Endothelial cell of umbilical vein (primary cell): ENCODE data around the gene LIN7C. TPM values are rescaled to one million over a fixed set of nuclear protein-coding genes. Genes with fewer than 3 reads are reported as not detected.

Source experiments
- BruUV-seq: library from RNA; stranded (reverse); fragments of 400-500 nt; replicated peaks from 2 replicates; lab custom pipeline; 2021; lab: Mats Ljungman, UMichigan
- CTCF ChIA-PET: fragments of 300-600, 350-600 bp; sonication (Branson Sonifier 250); formaldehyde crosslinking; loops from one replicate; lab custom pipeline; 2021; ENCODE audit warnings: antibody characterized with exemption, inconsistent platforms; lab: Charles Lee
- POLR2A ChIA-PET: fragments of 300-600, 350-600 bp; sonication (Branson Sonifier 250); formaldehyde crosslinking; loops from one replicate; lab custom pipeline; 2021; ENCODE audit warnings: antibody characterized with exemption, inconsistent platforms; lab: Charles Lee
- DNase-seq: peaks from one replicate; pipeline ENCODE4 v3.0.0-alpha.2; 2011; ENCODE audit warnings: low read depth, low spot score
- FAIRE-seq: peaks from 2 replicates; lab custom pipeline; 2011; peaks lifted over from hg19 to GRCh38; lab: Jason Lieb, UNC
- H2AFZ ChIP-seq: 2 replicates; pipeline ENCODE4 v1.6.0; 2012; ENCODE audit warnings: low read depth, low read length, control low read depth, inconsistent platforms
- H3K27ac ChIP-seq: 2 replicates; pipeline ENCODE4 v1.5.1; 2011; ENCODE audit warnings: low read depth, mild to moderate bottlenecking, control low read depth, low read length, moderate library complexity; ENCODE audit not compliant: insufficient read depth
- H3K27me3 ChIP-seq, 2 experiments: 2 replicates each; pipeline versions ENCODE4 v1.6.0 to v1.6.1; 2011; ENCODE audit warnings: low read length in 2 of 2, mixed read lengths in 1 of 2; ENCODE audit not compliant: control insufficient read depth in 2 of 2, insufficient read depth in 2 of 2
- H3K36me3 ChIP-seq, 2 experiments: 2 replicates in 1 of 2; 3 replicates in 1 of 2; pipeline ENCODE4 v1.5.1; 2011; ENCODE audit warnings: low read length in 2 of 2, mild to moderate bottlenecking in 1 of 2, moderate library complexity in 1 of 2; ENCODE audit not compliant: control insufficient read depth in 2 of 2, insufficient read depth in 2 of 2; ENCODE audit errors: extremely low read depth in 1 of 2
- H3K4me1 ChIP-seq: 3 replicates; pipeline ENCODE4 v1.5.1; 2011; ENCODE audit warnings: mild to moderate bottlenecking, low read length; ENCODE audit not compliant: control insufficient read depth, insufficient read depth; ENCODE audit errors: extremely low read depth
- H3K4me2 ChIP-seq: 2 replicates; pipeline ENCODE4 v1.6.1; 2011; ENCODE audit warnings: low read length, control low read depth, mixed read lengths; ENCODE audit not compliant: insufficient read depth
- H3K4me3 ChIP-seq, 3 experiments: fragments of 200-600 bp in 1 of 3; sonication (generic), shearing (Covaris generic) in 1 of 3; replicated peaks in 1 of 3; 2 replicates each; pipeline ENCODE4 v1.5.1; 2011 to 2016; ENCODE audit warnings: control low read depth in 3 of 3, low read length in 3 of 3, mild to moderate bottlenecking in 2 of 3, inconsistent platforms in 1 of 3, low read depth in 1 of 3, moderate library complexity in 1 of 3; ENCODE audit not compliant: insufficient read depth in 1 of 3
- H3K79me2 ChIP-seq: 2 replicates; pipeline ENCODE4 v1.6.0; 2012; ENCODE audit warnings: low read length, inconsistent platforms; ENCODE audit not compliant: control insufficient read depth, insufficient read depth
- H3K9ac ChIP-seq: replicated peaks from 2 replicates; pipeline ENCODE3; 2011; ENCODE audit warnings: low read length, control low read depth; ENCODE audit not compliant: insufficient read depth; ENCODE audit errors: extremely low read depth
- H3K9me1 ChIP-seq: replicated peaks from 3 replicates; pipeline ENCODE4 v1.6.0; 2011; ENCODE audit warnings: mild to moderate bottlenecking, low read length; ENCODE audit not compliant: control insufficient read depth, insufficient read depth; ENCODE audit errors: extremely low read depth
- H3K9me3 ChIP-seq: replicated peaks from 2 replicates; pipeline ENCODE4 v1.5.1; 2012; ENCODE audit warnings: low read length, inconsistent platforms; ENCODE audit not compliant: control insufficient read depth, insufficient read depth
- H4K20me1 ChIP-seq: replicated peaks from 2 replicates; pipeline ENCODE3; 2011; ENCODE audit warnings: mild to moderate bottlenecking, low read length; ENCODE audit not compliant: control insufficient read depth, insufficient read depth; ENCODE audit errors: extremely low read depth
- CTCF ChIP-seq, 2 donors: IDR thresholded peaks; 1 replicate in 1 of 2; 2 replicates in 1 of 2; pipeline ENCODE4 v1.5.1; 2011; ENCODE audit warnings: low read length in 2 of 2, mild to moderate bottlenecking in 2 of 2, moderate library complexity in 2 of 2, control low read depth in 1 of 2, inconsistent platforms in 1 of 2, low read depth in 1 of 2; ENCODE audit not compliant: insufficient read depth in 1 of 2; ENCODE audit errors: extremely low read depth in 1 of 2
- EZH2 ChIP-seq: IDR thresholded peaks from 2 replicates; pipeline ENCODE4 v1.6.1; 2012; ENCODE audit warnings: borderline replicate concordance, low read depth, mild to moderate bottlenecking, moderate library complexity, low read length, inconsistent platforms; ENCODE audit not compliant: severe bottlenecking
- FOS ChIP-seq: IDR thresholded peaks from 2 replicates; pipeline ENCODE4 v1.6.1; 2011; ENCODE audit warnings: mild to moderate bottlenecking, low read length, moderate library complexity, borderline replicate concordance; ENCODE audit not compliant: insufficient read depth
- GATA2 ChIP-seq: IDR thresholded peaks from 2 replicates; pipeline ENCODE4 v1.7.0; 2011; ENCODE audit warnings: low read depth, mild to moderate bottlenecking, moderate library complexity, mixed read lengths, low read length; ENCODE audit not compliant: insufficient read length, insufficient read depth
- JUN ChIP-seq: IDR thresholded peaks from 2 replicates; pipeline ENCODE4 v1.6.1; 2011; ENCODE audit warnings: borderline replicate concordance, low read depth; ENCODE audit not compliant: insufficient read length, insufficient read depth
- MAX ChIP-seq: IDR thresholded peaks from 2 replicates; pipeline ENCODE4 v1.6.1; 2011; ENCODE audit not compliant: insufficient read depth, insufficient read length
- MYC ChIP-seq: IDR thresholded peaks from one replicate; pipeline ENCODE4 v1.6.1; 2011; ENCODE audit warnings: mild to moderate bottlenecking, low read depth, low read length
- POLR2A ChIP-seq: IDR thresholded peaks from 2 replicates; pipeline ENCODE4 v1.6.1; 2012; ENCODE audit warnings: low read depth, mild to moderate bottlenecking, control low read depth, low read length
- POLR2AphosphoS5 ChIP-seq: IDR thresholded peaks from 2 replicates; pipeline ENCODE4 v1.6.1; 2012; ENCODE audit warnings: low read depth, mild to moderate bottlenecking, control low read depth, low read length, moderate library complexity; ENCODE audit not compliant: insufficient read depth
- dilution Hi-C: fragments of 300-500 bp; cut with MboI; formaldehyde crosslinking; loops from one replicate; pipeline ENCODE4 v1.15.0; 2019; ENCODE audit warnings: low sequenced_read_pairs; ENCODE audit not compliant: extremely low pct_ligation_motif_present
- intact Hi-C: fragments of 100-400 bp; cut with micrococcal nuclease; formaldehyde crosslinking; loops from one replicate; pipeline ENCODE4 v1.10.0; 2022
- polyA plus RNA-seq, 4 experiments: library from polyadenylated mRNA; depleted of rRNA in 3 of 4; stranded (reverse) in 3 of 4; unstranded in 1 of 4; fragments of >200 nt; gene quantifications; 2 replicates each; pipeline versions ENCODE4 v1.2.1 to v1.2.3, GENCODE V29; 2011 to 2012; ENCODE audit warnings: missing spikeins in 1 of 4
- total RNA-seq: library from RNA; stranded (reverse); gene quantifications from 2 replicates; pipeline ENCODE4 v1.2.3, GENCODE V29; 2021

The LIN7C gene
- total and polyA plus RNA-seq, 2 donors (not counting 3 experiments of a cell fraction or from before 2014, with no cell fraction given) = 7.1 to 24.9 TPM

GRCh38 chr11:27514076-27514475 lies 7.5 kb upstream of the LIN7C start:
- CTCF ChIA-PET = no interaction called here
- no peak overlapping the region for H3K27ac ChIP-seq
- TF ChIP-seq GATA2 = no peak
- TF ChIP-seq EZH2 = no peak
- no peak for TF ChIP-seq MYC
- TF ChIP-seq MAX = no peak
- TF ChIP-seq FOS = no peak
- no peak for TF ChIP-seq CTCF (IDR thresholded peaks at IDR 0.05; ENCODE audit: extremely low read depth in 1 of 2, insufficient read depth in 1 of 2, low read depth in 1 of 2, low read length in 2 of 2)
- TF ChIP-seq JUN = no peak
- TF ChIP-seq POLR2AphosphoS5 = no peak
- no peak for TF ChIP-seq POLR2A

More at GRCh38 chr11:27514076-27514475, 7.5 kb upstream of the LIN7C start:
- no peaks in the 10 kb centered on the region for H3K9me3 ChIP-seq
- H2AFZ ChIP-seq = no peak overlapping the region
- H3K4me3 ChIP-seq = no peak overlapping the region
- BruUV-seq = no TSS peak
- DNase-seq = no peak
- no peaks in the 10 kb centered on the region for H3K27me3 ChIP-seq
- no peak for FAIRE-seq
- dilution Hi-C loops = no loop called here
- no peaks in the 10 kb centered on the region for H3K9me1 ChIP-seq
- no peaks in the 10 kb centered on the region for H4K20me1 ChIP-seq
- no peaks in the 10 kb centered on the region for H3K4me1 ChIP-seq
- no peak overlapping the region for H3K4me2 ChIP-seq
- no peaks in the 10 kb centered on the region for H3K79me2 ChIP-seq
- H3K9ac ChIP-seq = no peak overlapping the region
- intact Hi-C loops = no loop called here
- POLR2A ChIA-PET = no interaction called here
- H3K36me3 ChIP-seq = no peaks in the 10 kb centered on the region
